Trophoblast cell (in vitro differentiated cells and primary cell): ENCODE data around the gene ADNP2.
A peak's percentile ranks its signal among the peaks of the same experiment; 100 is the strongest.

Source experiments
- DNase-seq, 2 donors: peaks; one replicate each; pipeline ENCODE4 v3.0.0-alpha.2; 2016
- H2AFZ ChIP-seq: 2 replicates; pipeline ENCODE4 v1.6.1; 2013; ENCODE audit warnings: low read length, moderate library complexity, mild to moderate bottlenecking; ENCODE audit not compliant: insufficient read depth, poor library complexity
- H2AK5ac ChIP-seq: 2 replicates; pipeline ENCODE4 v1.6.1; 2013; ENCODE audit warnings: mild to moderate bottlenecking, low read length
- H2BK120ac ChIP-seq: 2 replicates; pipeline ENCODE4 v1.6.1; 2013; ENCODE audit warnings: low read length, mild to moderate bottlenecking, moderate library complexity; ENCODE audit not compliant: insufficient read depth, poor library complexity
- H2BK12ac ChIP-seq: 2 replicates; pipeline ENCODE4 v1.6.1; 2013; ENCODE audit warnings: mild to moderate bottlenecking, low read length, moderate library complexity
- H2BK5ac ChIP-seq: 2 replicates; pipeline ENCODE4 v1.6.1; 2013; ENCODE audit warnings: low read length, low read depth, moderate library complexity, mild to moderate bottlenecking; ENCODE audit not compliant: poor library complexity
- H3K14ac ChIP-seq: 2 replicates; pipeline ENCODE4 v1.6.1; 2013; ENCODE audit warnings: mild to moderate bottlenecking, low read length
- H3K18ac ChIP-seq: 2 replicates; pipeline ENCODE4 v1.6.1; 2013; ENCODE audit warnings: mild to moderate bottlenecking, low read length
- H3K23ac ChIP-seq: 2 replicates; pipeline ENCODE4 v1.6.1; 2013; ENCODE audit warnings: low read length
- H3K27ac ChIP-seq: 2 replicates; pipeline ENCODE4 v1.5.1; 2013; ENCODE audit warnings: low read depth, mild to moderate bottlenecking, inconsistent platforms, low read length, moderate library complexity
- H3K27me3 ChIP-seq: 2 replicates; pipeline ENCODE4 v1.6.1; 2013; ENCODE audit warnings: inconsistent platforms, mild to moderate bottlenecking, low read length, moderate library complexity; ENCODE audit not compliant: insufficient read depth
- H3K36me3 ChIP-seq, 2 experiments: 1 replicate in 1 of 2; 2 replicates in 1 of 2; pipeline ENCODE4 v1.6.1; 2013; ENCODE audit warnings: low read length in 2 of 2, mild to moderate bottlenecking in 2 of 2, moderate library complexity in 1 of 2; ENCODE audit not compliant: insufficient read depth in 2 of 2, control insufficient read depth in 1 of 2
- H3K4ac ChIP-seq: 2 replicates; pipeline ENCODE4 v1.6.1; 2013; ENCODE audit warnings: low read depth, mild to moderate bottlenecking, low read length, moderate library complexity
- H3K4me1 ChIP-seq, 2 experiments: 1 replicate in 1 of 2; 2 replicates in 1 of 2; pipeline ENCODE4 v1.6.1; 2013; ENCODE audit warnings: low read length in 2 of 2, mild to moderate bottlenecking in 2 of 2, moderate library complexity in 1 of 2; ENCODE audit not compliant: insufficient read depth in 2 of 2, control insufficient read depth in 1 of 2
- H3K4me2 ChIP-seq: 2 replicates; pipeline ENCODE4 v1.6.1; 2013; ENCODE audit warnings: inconsistent platforms, mild to moderate bottlenecking, low read length, moderate library complexity
- H3K4me3 ChIP-seq: 2 replicates; pipeline ENCODE4 v1.5.1; 2013; ENCODE audit warnings: mild to moderate bottlenecking, low read depth, low read length, inconsistent platforms
- H3K79me1 ChIP-seq: one replicate; pipeline ENCODE4 v1.6.1; 2013; ENCODE audit warnings: low read length
- H3K79me2 ChIP-seq: 2 replicates; pipeline ENCODE4 v1.6.1; 2013; ENCODE audit warnings: low read length, mild to moderate bottlenecking; ENCODE audit not compliant: control insufficient read depth, insufficient read depth, poor library complexity
- H3K9ac ChIP-seq: 2 replicates; pipeline ENCODE4 v1.6.1; 2013; ENCODE audit warnings: mild to moderate bottlenecking, low read length
- H3K9me3 ChIP-seq: 2 replicates; pipeline ENCODE4 v1.6.1; 2013; ENCODE audit warnings: low read depth, mild to moderate bottlenecking, control low read depth, inconsistent platforms, low read length; ENCODE audit not compliant: insufficient read depth
- H4K12ac ChIP-seq: 2 replicates; pipeline ENCODE4 v1.6.1; 2013; ENCODE audit warnings: low read depth, mild to moderate bottlenecking, low read length, moderate library complexity
- H4K8ac ChIP-seq: 2 replicates; pipeline ENCODE4 v1.6.1; 2013; ENCODE audit warnings: low read depth, mild to moderate bottlenecking, low read length, moderate library complexity
- H4K91ac ChIP-seq: one replicate; pipeline ENCODE4 v1.6.1; 2013; ENCODE audit warnings: low read depth, mild to moderate bottlenecking, low read length, moderate library complexity
- WGBS: extraction: QIAGEN DNeasy Blood & Tissue Kit; methylation state at CpG from one replicate; pipeline ENCODE4 v1.1.7; 2013; ENCODE audit warnings: missing lambda C conversion rate; ENCODE audit not compliant: insufficient read length, insufficient coverage; ENCODE audit errors: extremely low coverage; 5-methylcytosine and 5-hydroxymethylcytosine counted together

Gene ADNP2

GRCh38 chr18:80140455-80140985, 31.5 kb downstream of the ADNP2 start:
- Histone ChIP-seq H3K14ac (no peak overlapping the region), H2BK5ac (no peak overlapping the region), H4K12ac (no peak overlapping the region), H4K8ac (no peak overlapping the region), H2AK5ac (no peak overlapping the region), H3K9ac (no peak overlapping the region), H3K18ac (no peak overlapping the region), H3K36me3 (peaks cover 32 to 35% of the 10 kb centered on the region in 2 experiments), H3K27ac (no peak overlapping the region), H3K4me2 (no peak overlapping the region), H4K91ac (no peak overlapping the region), H3K23ac (no peak overlapping the region), H3K4ac (no peak overlapping the region), H2AFZ (no peak overlapping the region), H3K4me1 (peaks cover 2 to 5% of the 10 kb centered on the region in 2 experiments), H3K9me3 (peaks cover 8% of the 10 kb centered on the region), H3K27me3 (no peaks in the 10 kb centered on the region), H3K79me1 (no peaks in the 10 kb centered on the region), H2BK12ac (no peak overlapping the region), H3K79me2 (no peaks in the 10 kb centered on the region), H3K4me3 (no peak overlapping the region), H2BK120ac (no peak overlapping the region)
- DNase-seq = no peak
- WGBS = no CpG with 5 or more reads among the region's 5 CpGs

GRCh38 chr18:80143881-80144280, 34.8 kb downstream of the ADNP2 start:
- no peaks in the 10 kb centered on the region for H3K9me3 ChIP-seq
- no peak overlapping the region for H3K27ac ChIP-seq
- H2AFZ ChIP-seq = no peak overlapping the region
- no peak overlapping the region for H3K4me2 ChIP-seq
- no peak overlapping the region for H3K4me3 ChIP-seq
- WGBS = no CpG with 5 or more reads among the region's 2 CpGs
- H3K14ac ChIP-seq = no peak overlapping the region
- no peak for DNase-seq
- no peak overlapping the region for H3K4ac ChIP-seq
- no peak overlapping the region for H4K12ac ChIP-seq
- H3K9ac ChIP-seq = no peak overlapping the region
- H3K23ac ChIP-seq = no peak overlapping the region
- no peak overlapping the region for H2AK5ac ChIP-seq
- H3K79me2 ChIP-seq = no peaks in the 10 kb centered on the region
- H2BK5ac ChIP-seq = no peak overlapping the region
- H3K4me1 ChIP-seq = no peaks in the 10 kb centered on the region
- no peak overlapping the region for H2BK12ac ChIP-seq
- H2BK120ac ChIP-seq = no peak overlapping the region
- no peaks in the 10 kb centered on the region for H3K79me1 ChIP-seq
- H3K18ac ChIP-seq = no peak overlapping the region
- no peaks in the 10 kb centered on the region for H3K27me3 ChIP-seq
- no peak overlapping the region for H4K8ac ChIP-seq
- no peak overlapping the region for H4K91ac ChIP-seq
- H3K36me3 ChIP-seq = peaks cover 17 to 20% of the 10 kb centered on the region in 2 experiments

GRCh38 chr18:80145196-80145804, 36.2 kb downstream of the ADNP2 start:
- no peak for DNase-seq
- H4K91ac ChIP-seq = no peak overlapping the region
- no peak overlapping the region for H2BK120ac ChIP-seq
- H3K14ac ChIP-seq = no peak overlapping the region
- no peaks in the 10 kb centered on the region for H3K9me3 ChIP-seq
- no peak overlapping the region for H2AK5ac ChIP-seq
- no peak overlapping the region for H3K4me2 ChIP-seq
- no CpG with 5 or more reads among the region's 5 CpGs for WGBS
- H3K27ac ChIP-seq = no peak overlapping the region
- H3K36me3 ChIP-seq = peaks cover 19 to 21% of the 10 kb centered on the region in 2 experiments
- no peak overlapping the region for H3K18ac ChIP-seq
- H4K8ac ChIP-seq = no peak overlapping the region
- no peak overlapping the region for H2AFZ ChIP-seq
- H3K27me3 ChIP-seq = no peaks in the 10 kb centered on the region
- no peak overlapping the region for H3K4me3 ChIP-seq
- no peak overlapping the region for H2BK5ac ChIP-seq
- H3K23ac ChIP-seq = no peak overlapping the region
- no peak overlapping the region for H2BK12ac ChIP-seq
- no peak overlapping the region for H3K4ac ChIP-seq
- no peaks in the 10 kb centered on the region for H3K79me1 ChIP-seq
- H3K9ac ChIP-seq = no peak overlapping the region
- H3K79me2 ChIP-seq = no peaks in the 10 kb centered on the region
- H4K12ac ChIP-seq = no peak overlapping the region
- no peaks in the 10 kb centered on the region for H3K4me1 ChIP-seq

GRCh38 chr18:80147037-80147417, 38.0 kb downstream of the ADNP2 start:
- Histone ChIP-seq H3K4ac (no peak overlapping the region), H2AK5ac (no peak overlapping the region), H3K23ac (no peak overlapping the region), H4K8ac (no peak overlapping the region), H4K12ac (no peak overlapping the region), H3K4me2 (peak overlapping the region; percentile 65), H2AFZ (no peak overlapping the region), H3K14ac (no peak overlapping the region), H2BK120ac (no peak overlapping the region), H3K9ac (no peak overlapping the region), H3K9me3 (no peaks in the 10 kb centered on the region), H2BK5ac (no peak overlapping the region), H3K4me1 (no peaks in the 10 kb centered on the region), H2BK12ac (no peak overlapping the region), H3K27me3 (no peaks in the 10 kb centered on the region), H3K18ac (no peak overlapping the region), H4K91ac (no peak overlapping the region), H3K27ac (no peak overlapping the region), H3K36me3 (peaks cover 13 to 15% of the 10 kb centered on the region in 2 experiments), H3K79me1 (no peaks in the 10 kb centered on the region), H3K79me2 (no peaks in the 10 kb centered on the region), H3K4me3 (no peak overlapping the region)
- WGBS = no CpG with 5 or more reads among the region's 12 CpGs
- DNase-seq = no peak
